Hematopoietic multipotent progenitor cell treated with erythropoietin and hydrocortisone succinate and interleukin-3 and kit ligand, for 8 days (in vitro differentiated cells): ENCODE data around the gene SERPINB10.
A peak's percentile ranks its signal among the peaks of the same experiment; 100 is the strongest.
"Not testable (repeated sequence)": the region's sequence is repeated elsewhere in the genome, so short reads cannot be mapped to it uniquely, and the experiment has no call there.

Experiments
- DNase-seq: peaks from one replicate; pipeline ENCODE4 v3.0.0-alpha.2; 2015

The SERPINB10 gene

GRCh38 chr18:63892566-63892965 lies 15.2 kb upstream of the SERPINB10 start:
- no peak for DNase-seq

GRCh38 chr18:63894106-63894772 lies 13.5 kb upstream of the SERPINB10 start:
- DNase-seq, result no peak

- DNase-seq, result no peak
These were observed 12.6 kb upstream of the SERPINB10 start for GRCh38 chr18:63895190-63895589.

GRCh38 chr18:63897072-63897471 lies 10.7 kb upstream of the SERPINB10 start:
- DNase-seq, result no peak

- no peak for DNase-seq
These were observed 8.6 kb upstream of the SERPINB10 start for GRCh38 chr18:63899206-63899605.

- no peak for DNase-seq
These were observed 3.7 kb upstream of the SERPINB10 start for GRCh38 chr18:63903851-63904570.

- DNase-seq, result no peak
These were observed 3.1 kb upstream of the SERPINB10 start for GRCh38 chr18:63904694-63905093.

GRCh38 chr18:63905361-63905760 lies 2.4 kb upstream of the SERPINB10 start:
- DNase-seq, result no peak

GRCh38 chr18:63906056-63906455 lies 1.7 kb upstream of the SERPINB10 start:
- no peak for DNase-seq

GRCh38 chr18:63908858-63909257 lies 1.1 kb downstream of the SERPINB10 start:
- DNase-seq, result no peak

- no peak for DNase-seq
These were observed 2.1 kb downstream of the SERPINB10 start for GRCh38 chr18:63909870-63910269.

GRCh38 chr18:63917817-63918216 lies 10.1 kb downstream of the SERPINB10 start:
- DNase-seq, result no peak

- DNase-seq, result no peak
These were observed 14.3 kb downstream of the SERPINB10 start for GRCh38 chr18:63922049-63922448.

GRCh38 chr18:63924551-63924950 lies 16.8 kb downstream of the SERPINB10 start:
- no peak for DNase-seq

GRCh38 chr18:63928331-63928730 lies 20.6 kb downstream of the SERPINB10 start:
- peak; percentile 9 for DNase-seq

- DNase-seq, result not testable (repeated sequence)
These were observed 21.6 kb downstream of the SERPINB10 start for GRCh38 chr18:63929369-63929768.

- DNase-seq, result no peak
These were observed 23.1 kb downstream of the SERPINB10 start for GRCh38 chr18:63930773-63931354.

GRCh38 chr18:63936156-63936931 lies 28.6 kb downstream of the SERPINB10 start:
- peak; percentile 84 for DNase-seq

- DNase-seq, result no peak
These were observed 29.2 kb downstream of the SERPINB10 start for GRCh38 chr18:63936932-63937393.

- no peak for DNase-seq
These were observed 32.2 kb downstream of the SERPINB10 start for GRCh38 chr18:63940008-63940407.

GRCh38 chr18:63940543-63941050 lies 32.8 kb downstream of the SERPINB10 start:
- DNase-seq, result not testable (repeated sequence)

GRCh38 chr18:63947051-63947790 lies 39.5 kb downstream of the SERPINB10 start:
- DNase-seq, result no peak
